Measurements from ENCODE around the gene NT5M.

DNA sequence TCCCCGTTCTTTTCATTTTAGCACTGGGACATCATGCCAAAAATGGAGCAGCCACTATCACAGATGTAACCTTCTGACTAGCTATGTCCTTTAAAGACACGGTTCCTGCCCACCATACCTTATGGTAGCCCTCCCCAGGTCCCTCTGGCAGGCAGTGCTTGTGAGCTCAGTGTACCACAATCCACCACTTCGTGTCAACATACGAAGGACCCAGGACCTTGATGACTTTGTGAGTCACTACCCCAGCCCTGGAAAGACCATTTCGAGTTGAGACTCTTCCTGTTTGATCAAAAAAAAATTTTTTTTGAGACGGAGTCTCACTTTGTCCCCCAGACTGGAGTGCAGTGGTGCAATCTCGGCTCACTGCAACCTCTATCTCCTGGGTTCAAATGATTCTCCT lies 45.2 kb upstream of the NT5M start:
- TF ChIP-seq POLR2AphosphoS5 (IDR thresholded peaks at IDR 0.05) (no peak), POLR2A (IDR thresholded peaks at IDR 0.05) (no peak), EP300 (IDR thresholded peaks at IDR 0.05; ENCODE audit: low read depth) (no peak)
- TF ChIP-seq, protein P1, sequence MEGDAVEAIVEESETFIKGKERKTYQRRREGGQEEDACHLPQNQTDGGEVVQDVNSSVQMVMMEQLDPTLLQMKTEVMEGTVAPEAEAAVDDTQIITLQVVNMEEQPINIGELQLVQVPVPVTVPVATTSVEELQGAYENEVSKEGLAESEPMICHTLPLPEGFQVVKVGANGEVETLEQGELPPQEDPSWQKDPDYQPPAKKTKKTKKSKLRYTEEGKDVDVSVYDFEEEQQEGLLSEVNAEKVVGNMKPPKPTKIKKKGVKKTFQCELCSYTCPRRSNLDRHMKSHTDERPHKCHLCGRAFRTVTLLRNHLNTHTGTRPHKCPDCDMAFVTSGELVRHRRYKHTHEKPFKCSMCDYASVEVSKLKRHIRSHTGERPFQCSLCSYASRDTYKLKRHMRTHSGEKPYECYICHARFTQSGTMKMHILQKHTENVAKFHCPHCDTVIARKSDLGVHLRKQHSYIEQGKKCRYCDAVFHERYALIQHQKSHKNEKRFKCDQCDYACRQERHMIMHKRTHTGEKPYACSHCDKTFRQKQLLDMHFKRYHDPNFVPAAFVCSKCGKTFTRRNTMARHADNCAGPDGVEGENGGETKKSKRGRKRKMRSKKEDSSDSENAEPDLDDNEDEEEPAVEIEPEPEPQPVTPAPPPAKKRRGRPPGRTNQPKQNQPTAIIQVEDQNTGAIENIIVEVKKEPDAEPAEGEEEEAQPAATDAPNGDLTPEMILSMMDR (IDR thresholded peaks at IDR 0.05) = no peak

All from transverse colon (tissue), 4 donors.